RWPE2 (cell line): ENCODE measurements around the gene SCN2B.

Experiments used
- ATAC-seq: fragments of 200-7000 bp; cut with Tn5 transposase; 3 replicates; pipeline ENCODE4 v1.9.1; 2021; ENCODE audit warnings: low read depth
- DNase-seq: peaks from one replicate; pipeline ENCODE4 v3.0.0-alpha.2; 2020; ENCODE audit warnings: low spot score
- H3K27ac ChIP-seq: fragments of 450-650 bp; 2 replicates; pipeline ENCODE4 v1.5.1; 2017; ENCODE audit warnings: mild to moderate bottlenecking; ENCODE audit not compliant: poor library complexity, severe bottlenecking
- H3K27me3 ChIP-seq: fragments of 250-450 bp; sonication (Bioruptor Pico); 2 replicates; pipeline ENCODE4 v1.5.1; 2021; ENCODE audit warnings: mild to moderate bottlenecking, moderate library complexity; ENCODE audit not compliant: insufficient read depth, poor library complexity, severe bottlenecking
- H3K36me3 ChIP-seq: fragments of 250-450 bp; sonication (Bioruptor Pico); 2 replicates; pipeline ENCODE4 v1.5.1; 2020; ENCODE audit warnings: low read depth, mild to moderate bottlenecking, moderate library complexity
- H3K4me1 ChIP-seq: fragments of 250-450 bp; sonication (Bioruptor Pico); 2 replicates; pipeline ENCODE4 v1.5.1; 2021; ENCODE audit warnings: mild to moderate bottlenecking, moderate library complexity; ENCODE audit not compliant: insufficient read depth, poor library complexity, severe bottlenecking
- H3K4me3 ChIP-seq: fragments of 250-450 bp; sonication (Bioruptor Pico); 2 replicates; pipeline ENCODE4 v1.5.1; 2021; ENCODE audit warnings: mild to moderate bottlenecking, moderate library complexity; ENCODE audit not compliant: severe bottlenecking
- H3K9me3 ChIP-seq: fragments of 250-450 bp; sonication (Bioruptor Pico); 2 replicates; pipeline ENCODE4 v1.5.1; 2021; ENCODE audit warnings: mild to moderate bottlenecking, moderate library complexity; ENCODE audit not compliant: severe bottlenecking
- CTCF ChIP-seq: fragments of 450-650 bp; IDR thresholded peaks from one replicate; pipeline ENCODE4 v1.5.1; 2017; ENCODE audit warnings: mild to moderate bottlenecking, moderate library complexity; ENCODE audit not compliant: poor library complexity, severe bottlenecking

Gene SCN2B

GRCh38 chr11:118216621-118217481 lies 40.4 kb upstream of the SCN2B start:
- no peak for TF ChIP-seq CTCF
- DNase-seq = no peak
- Histone ChIP-seq H3K27me3 (no peaks in the 10 kb centered on the region), H3K4me3 (no peak overlapping the region), H3K9me3 (no peaks in the 10 kb centered on the region), H3K27ac (no peak overlapping the region), H3K36me3 (no peaks in the 10 kb centered on the region), H3K4me1 (no peaks in the 10 kb centered on the region)
- no peak for ATAC-seq

GRCh38 chr11:118215765-118216164 lies 39.3 kb upstream of the SCN2B start:
- DNase-seq (no peak), ATAC-seq (no peak)
- Histone ChIP-seq H3K36me3 (no peaks in the 10 kb centered on the region), H3K4me1 (no peaks in the 10 kb centered on the region), H3K27me3 (no peaks in the 10 kb centered on the region), H3K27ac (no peak overlapping the region), H3K9me3 (no peaks in the 10 kb centered on the region), H3K4me3 (no peak overlapping the region)
- no peak for TF ChIP-seq CTCF

- no peak for TF ChIP-seq CTCF
- ATAC-seq (no peak), DNase-seq (no peak)
- Histone ChIP-seq H3K27ac (no peak overlapping the region), H3K9me3 (no peaks in the 10 kb centered on the region), H3K36me3 (no peaks in the 10 kb centered on the region), H3K4me3 (no peak overlapping the region), H3K27me3 (no peaks in the 10 kb centered on the region), H3K4me1 (no peaks in the 10 kb centered on the region)
Measured at GRCh38 chr11:118215262-118215661, 38.8 kb upstream of the SCN2B start.

GRCh38 chr11:118214210-118214914 lies 37.9 kb upstream of the SCN2B start:
- no peaks in the 10 kb centered on the region for H3K27me3 ChIP-seq
- no peak overlapping the region for H3K27ac ChIP-seq
- H3K4me1 ChIP-seq = no peaks in the 10 kb centered on the region
- H3K4me3 ChIP-seq = no peak overlapping the region
- no peaks in the 10 kb centered on the region for H3K9me3 ChIP-seq
- no peak for TF ChIP-seq CTCF
- no peaks in the 10 kb centered on the region for H3K36me3 ChIP-seq
- ATAC-seq (no peak), DNase-seq (no peak)
